Stimulated activated CD8-positive, alpha-beta memory T cell treated with anti-CD3 and anti-CD28 coated beads, Interleukin-12 subunit alpha, Interleukin-12 subunit beta, amount 100 ng/mL, for 4 hours (primary cell): ENCODE results near the gene MTFP1.
"Not testable (repeated sequence)": the region's sequence is repeated elsewhere in the genome, so short reads cannot be mapped to it uniquely, and the experiment has no call there.

Source experiments
- DNase-seq: peaks from one replicate; pipeline ENCODE4 v3.0.0-alpha.2; 2020; ENCODE audit warnings: low read depth

MTFP1 gene, protein sequence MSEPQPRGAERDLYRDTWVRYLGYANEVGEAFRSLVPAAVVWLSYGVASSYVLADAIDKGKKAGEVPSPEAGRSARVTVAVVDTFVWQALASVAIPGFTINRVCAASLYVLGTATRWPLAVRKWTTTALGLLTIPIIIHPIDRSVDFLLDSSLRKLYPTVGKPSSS

DNA sequence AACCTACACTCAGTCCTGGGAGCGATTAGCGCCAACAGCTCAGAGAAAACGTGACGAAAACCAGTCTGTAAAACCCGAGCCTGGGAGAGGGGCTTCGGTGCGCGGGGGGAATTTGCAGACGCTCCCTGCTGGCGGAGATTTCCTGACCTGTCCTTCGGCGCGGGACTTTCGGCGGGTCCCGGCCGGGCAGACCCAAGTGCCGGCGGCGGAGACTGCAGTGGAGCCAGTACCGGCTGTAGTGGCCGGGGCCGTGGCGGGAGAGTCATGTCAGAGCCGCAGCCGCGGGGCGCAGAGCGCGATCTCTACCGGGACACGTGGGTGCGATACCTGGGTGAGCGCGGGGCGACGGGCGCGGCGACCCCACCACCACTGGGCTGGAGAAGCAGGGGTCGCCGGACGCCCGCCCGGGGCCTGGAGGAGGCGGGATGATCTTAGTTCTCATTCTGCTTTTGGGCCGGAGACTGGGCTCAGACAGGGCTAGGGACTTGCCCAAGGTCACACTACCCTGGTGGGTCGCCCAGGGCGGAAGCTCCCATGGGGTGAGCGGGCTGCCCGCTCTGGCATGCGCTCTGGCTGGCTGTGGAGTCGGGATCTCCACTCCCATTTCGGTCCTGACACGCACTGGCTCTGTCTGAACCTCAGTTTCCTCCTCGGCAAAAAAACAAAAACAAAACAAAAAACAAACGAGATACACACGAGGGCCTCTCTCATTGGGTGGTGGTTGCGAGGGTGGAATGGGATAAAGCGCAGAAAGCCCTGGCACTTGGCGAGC is at the start of gene MTFP1:
Gene MTFP1 (plus strand): TSS at position 153 of the 772 bp plus-strand sequence. CDS start 112 bp downstream, at position 265.
- DNase-seq, result peak; percentile 43

DNA sequence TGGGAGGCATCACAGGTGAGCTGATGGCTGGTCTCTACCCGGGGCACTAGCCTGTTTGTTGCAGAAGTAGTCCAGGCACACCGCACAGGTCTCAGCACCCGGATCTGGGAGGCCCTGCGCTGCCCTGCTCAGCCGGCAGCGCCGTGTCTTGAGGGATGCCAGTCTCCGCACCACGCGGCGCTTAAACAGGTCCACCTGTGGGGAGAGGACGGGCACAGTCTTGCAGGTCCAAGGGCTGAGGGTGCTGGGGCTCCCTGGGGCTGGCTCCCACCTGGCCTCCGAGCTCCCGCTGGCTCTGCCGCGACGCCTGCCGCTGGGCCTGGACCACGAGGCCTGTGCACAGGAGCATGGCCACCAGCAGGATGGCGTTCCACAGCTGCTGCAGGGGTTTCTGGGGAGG is 45.6 kb upstream of the MTFP1 start:
- DNase-seq, result no peak

GRCh38 chr22:30381264-30381663 is 44.3 kb upstream of the MTFP1 start:
- no peak for DNase-seq

DNA sequence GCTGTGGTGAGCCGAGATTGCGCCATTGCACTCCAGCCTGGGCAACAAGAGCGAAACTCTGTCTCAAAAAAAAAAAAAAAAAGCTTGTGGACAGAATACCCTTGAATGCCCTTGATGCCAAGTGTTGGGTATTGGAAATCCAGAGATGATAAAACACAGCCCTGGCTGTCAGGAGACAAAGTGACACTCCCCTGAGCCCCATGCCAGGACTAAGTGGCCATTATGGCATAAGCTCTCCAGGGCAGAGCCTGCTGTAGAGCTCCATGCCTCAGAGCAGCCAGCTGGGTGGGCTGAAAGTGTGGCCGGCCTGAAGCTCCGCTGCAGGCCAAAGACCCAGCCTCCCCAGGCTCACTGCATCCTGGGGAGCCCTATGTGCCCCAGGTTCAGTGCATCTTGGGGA is 43.2 kb upstream of the MTFP1 start:
- DNase-seq, result no peak

GRCh38 chr22:30383061-30383460 is 42.5 kb upstream of the MTFP1 start:
- DNase-seq, result no peak

DNA sequence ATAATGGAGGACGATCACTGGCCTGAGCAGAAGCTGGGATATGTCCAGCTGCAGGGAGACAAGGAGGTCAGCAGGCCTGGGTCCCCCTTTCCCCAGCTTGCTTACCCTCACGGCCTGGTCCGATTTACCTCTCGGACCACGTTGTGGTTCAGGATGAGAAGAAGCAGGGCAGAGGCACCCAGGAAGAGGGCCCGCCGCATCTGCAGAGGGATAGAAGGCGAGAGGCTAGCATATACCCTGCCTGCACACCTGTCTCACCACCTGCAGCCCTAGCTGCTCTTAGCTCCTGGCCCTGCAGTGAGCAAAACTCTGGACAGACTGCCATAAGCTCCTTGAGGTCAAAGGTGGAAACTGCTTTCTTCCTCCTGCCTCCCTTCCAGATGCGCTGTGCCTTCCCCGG is 39.6 kb upstream of the MTFP1 start:
- DNase-seq, result no peak

DNA sequence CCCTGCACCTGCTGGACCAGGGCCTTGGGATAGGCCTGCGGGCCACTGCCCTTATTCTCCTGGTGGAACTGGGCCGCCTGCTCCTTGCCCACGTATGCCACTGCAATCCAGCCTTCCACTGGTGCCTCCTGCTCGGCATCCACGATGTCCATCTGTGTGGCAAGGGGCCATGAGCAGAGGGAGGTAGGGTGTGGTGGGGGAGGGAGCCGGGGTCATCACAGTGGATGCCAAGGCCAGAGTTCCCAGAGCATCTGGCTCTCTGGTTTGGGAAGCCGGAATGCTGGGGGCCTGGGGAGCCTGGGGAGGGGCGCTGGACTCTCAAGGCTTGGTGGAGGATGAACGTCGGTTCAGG is 39.0 kb upstream of the MTFP1 start:
- DNase-seq, result no peak

DNA sequence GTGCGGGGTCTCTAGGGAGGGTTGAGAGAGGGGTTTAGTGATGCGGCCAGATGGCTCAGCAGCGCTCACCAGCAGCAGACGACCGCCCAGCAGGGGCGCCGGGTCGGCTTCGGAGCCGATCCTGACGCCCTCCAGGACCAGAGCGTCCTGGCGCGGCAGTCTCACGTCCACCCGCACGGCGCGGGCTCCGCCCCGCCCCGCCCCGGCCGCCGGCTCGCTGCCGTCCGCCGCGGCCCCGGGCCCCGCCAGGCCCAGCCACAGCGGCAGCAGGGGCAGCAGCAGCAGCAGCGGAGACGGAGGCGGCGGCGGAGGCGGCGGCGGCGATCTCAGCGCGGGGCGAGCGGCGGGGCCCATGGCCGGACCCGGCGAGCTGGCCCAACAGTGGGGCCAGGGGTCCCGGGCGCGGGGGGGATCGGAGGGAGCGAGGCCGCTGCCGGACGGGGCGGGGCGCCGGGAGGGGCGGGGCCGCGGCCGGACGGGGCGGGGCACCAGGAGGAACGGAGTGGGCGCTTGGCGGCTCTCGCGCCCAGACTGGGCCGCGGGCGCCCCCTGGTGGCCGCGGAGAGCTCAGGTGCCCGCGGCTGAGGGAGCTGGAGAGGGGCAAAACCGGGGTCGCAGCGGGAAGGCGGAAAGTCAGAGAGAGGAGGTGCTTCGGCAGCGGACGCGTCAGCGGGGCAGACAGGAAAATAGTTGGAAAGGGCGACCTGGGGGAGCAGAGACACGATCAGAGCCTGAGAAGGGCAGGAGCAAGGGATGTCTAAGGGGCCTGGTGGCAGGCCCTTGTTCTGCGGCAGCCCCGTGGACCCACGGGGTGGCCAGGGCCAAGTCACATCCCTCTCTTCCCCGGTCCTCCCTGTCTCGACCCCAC is 38.4 kb upstream of the MTFP1 start, which contains the start of gene RNF215:
Gene RNF215 (minus strand): TSS at position 452 of the 868 bp plus-strand sequence. CDS start 98 bp downstream, at position 354.
- DNase-seq, result peak; percentile 73

DNA sequence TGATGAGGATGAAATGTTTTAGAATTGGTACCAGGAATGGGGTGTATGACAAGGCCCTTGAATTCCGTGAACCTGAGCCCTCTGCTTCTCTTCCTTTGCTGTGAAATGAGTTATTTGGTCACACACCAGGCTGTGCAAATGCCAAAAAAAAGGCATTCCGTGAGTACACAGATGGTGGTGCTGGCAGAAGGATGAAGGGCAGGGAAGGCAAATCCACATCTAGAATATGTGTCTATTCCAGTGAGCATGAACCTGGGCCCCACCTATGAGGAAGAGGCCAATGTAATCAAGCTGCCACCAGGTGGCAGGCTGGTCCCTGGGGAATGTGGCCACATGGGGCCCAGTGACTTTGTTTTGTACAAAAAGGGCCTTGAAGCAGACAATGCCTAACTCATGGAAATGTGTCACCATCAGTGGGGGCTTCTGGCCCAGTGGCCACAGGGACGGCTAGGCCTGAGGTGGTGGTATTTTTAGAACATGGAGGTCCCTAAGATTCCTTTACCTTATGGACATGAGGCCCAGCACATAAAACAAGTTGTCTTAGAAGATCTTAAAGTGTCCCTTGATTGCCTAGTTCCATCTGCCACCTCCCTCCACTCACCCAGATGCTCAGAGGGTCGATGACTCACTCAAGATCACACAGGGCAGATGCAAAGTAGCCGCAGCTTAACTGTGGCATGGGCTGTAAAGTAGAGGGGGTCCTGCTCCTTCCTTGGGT is 34.4 kb upstream of the MTFP1 start:
- peak; percentile 60 for DNase-seq

DNA sequence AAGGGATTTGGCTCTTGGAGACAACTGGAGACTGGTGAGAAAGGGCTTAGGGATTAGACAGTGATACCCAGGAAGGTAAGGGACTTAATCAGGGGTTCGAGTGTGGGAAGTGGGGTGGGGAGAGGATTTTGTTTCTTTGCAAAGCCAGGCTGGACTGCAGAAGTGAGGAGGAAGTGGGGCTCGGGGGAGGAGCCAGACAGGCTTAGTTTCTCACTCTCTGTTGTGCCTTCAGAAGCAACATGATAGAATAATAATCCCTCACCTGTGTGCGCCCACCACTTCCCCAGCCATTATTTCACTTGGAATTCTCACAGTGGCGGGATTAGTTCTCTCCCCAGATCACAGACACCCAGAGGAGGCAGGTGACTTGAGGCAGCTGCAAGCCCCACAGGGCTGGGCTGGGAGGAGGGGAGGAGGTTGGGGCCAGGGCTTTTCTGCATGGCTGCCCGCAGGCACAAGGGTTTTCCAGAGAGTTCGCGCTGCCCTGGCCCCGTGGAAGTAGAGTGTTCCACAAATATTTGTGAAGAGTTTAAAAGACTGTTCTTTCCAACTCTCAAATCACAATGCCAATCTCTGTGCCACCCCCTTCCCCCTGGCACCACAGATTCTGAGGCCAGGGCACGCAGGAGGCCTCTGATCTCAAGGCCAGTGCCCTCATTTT is 32.8 kb upstream of the MTFP1 start:
- no peak for DNase-seq

DNA sequence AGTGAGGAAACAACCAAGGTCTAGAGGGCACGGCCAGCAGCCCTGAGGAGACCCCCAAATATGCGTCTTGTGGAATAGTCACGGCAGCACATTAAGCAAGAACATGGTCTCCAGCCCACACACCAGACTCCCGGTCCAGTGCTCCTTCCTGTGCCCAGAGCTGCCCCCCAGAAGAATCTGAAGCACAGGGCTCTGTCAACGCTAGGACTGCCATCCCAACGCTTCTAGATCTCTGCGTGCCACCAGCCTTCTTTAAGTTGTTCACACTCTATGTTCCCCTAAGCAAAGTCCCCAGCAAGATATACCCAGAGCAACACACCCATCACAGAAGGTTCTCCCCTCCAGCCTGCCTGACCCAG is 32.3 kb upstream of the MTFP1 start:
- no peak for DNase-seq

DNA sequence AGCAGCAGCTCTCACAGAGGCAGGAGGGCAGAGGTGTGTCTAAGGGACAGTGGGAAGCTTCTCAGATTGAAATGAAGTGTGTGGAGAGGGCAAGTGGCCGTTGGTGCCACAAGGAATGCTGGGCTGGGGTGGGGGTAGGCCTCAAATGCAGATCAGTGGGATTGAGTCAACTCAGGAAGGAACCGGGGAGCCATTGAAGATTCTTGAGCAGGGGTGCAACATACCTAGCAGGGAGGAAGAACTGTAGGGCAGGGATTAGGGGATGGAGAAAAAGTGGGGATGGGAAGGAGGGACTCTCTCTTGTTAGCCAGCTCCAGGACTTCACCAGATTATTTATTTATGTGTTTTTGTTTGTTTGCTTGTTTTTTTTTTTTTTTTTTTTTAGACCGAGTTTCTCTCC is 31.7 kb upstream of the MTFP1 start:
- no peak for DNase-seq

DNA sequence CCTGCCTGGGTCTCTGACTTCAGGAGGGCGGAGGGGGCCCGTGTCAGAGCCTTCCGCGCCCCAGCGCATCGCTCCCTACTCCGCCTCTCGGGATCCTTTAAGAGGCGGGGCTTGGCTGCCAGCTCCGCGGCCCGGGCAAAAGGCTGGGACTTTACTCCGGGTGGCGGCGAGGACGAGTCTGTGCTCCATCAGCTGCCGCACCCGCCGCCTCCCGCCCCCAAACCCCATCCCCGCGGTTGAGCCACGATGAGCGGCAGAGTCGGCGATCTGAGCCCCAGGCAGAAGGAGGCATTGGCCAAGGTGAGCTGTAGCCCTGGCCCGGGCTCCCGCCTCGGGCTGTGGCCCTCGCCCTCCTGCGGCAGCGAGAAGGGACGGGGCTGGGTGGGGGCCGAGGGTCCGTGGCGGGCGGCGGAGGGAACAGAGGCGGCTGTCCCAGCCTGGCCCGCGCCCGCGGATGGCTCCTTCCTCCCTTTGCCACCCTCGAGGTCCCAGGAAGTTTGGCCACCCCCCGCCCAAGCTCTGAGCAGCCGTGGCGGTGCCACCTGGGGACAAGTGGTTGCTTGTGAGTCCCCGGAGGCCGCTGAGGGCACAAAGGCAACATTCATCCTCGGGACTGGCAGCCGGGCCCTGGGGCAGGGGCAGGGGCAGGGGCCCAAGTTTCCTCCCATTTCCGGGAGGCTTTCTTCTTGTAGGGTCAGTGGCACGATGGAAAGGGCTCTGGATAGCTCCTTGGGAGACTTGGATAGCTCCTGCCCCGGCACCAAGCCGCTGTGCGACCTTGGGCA is 28.5 kb upstream of the MTFP1 start, which contains the start of gene SEC14L2:
Gene SEC14L2 (plus strand): TSS at position 148 of the 785 bp plus-strand sequence. CDS start 99 bp downstream, at position 247.
- peak; percentile 24 for DNase-seq

- DNase-seq, result no peak
These were observed 27.6 kb upstream of the MTFP1 start for GRCh38 chr22:30397656-30398635.

DNA sequence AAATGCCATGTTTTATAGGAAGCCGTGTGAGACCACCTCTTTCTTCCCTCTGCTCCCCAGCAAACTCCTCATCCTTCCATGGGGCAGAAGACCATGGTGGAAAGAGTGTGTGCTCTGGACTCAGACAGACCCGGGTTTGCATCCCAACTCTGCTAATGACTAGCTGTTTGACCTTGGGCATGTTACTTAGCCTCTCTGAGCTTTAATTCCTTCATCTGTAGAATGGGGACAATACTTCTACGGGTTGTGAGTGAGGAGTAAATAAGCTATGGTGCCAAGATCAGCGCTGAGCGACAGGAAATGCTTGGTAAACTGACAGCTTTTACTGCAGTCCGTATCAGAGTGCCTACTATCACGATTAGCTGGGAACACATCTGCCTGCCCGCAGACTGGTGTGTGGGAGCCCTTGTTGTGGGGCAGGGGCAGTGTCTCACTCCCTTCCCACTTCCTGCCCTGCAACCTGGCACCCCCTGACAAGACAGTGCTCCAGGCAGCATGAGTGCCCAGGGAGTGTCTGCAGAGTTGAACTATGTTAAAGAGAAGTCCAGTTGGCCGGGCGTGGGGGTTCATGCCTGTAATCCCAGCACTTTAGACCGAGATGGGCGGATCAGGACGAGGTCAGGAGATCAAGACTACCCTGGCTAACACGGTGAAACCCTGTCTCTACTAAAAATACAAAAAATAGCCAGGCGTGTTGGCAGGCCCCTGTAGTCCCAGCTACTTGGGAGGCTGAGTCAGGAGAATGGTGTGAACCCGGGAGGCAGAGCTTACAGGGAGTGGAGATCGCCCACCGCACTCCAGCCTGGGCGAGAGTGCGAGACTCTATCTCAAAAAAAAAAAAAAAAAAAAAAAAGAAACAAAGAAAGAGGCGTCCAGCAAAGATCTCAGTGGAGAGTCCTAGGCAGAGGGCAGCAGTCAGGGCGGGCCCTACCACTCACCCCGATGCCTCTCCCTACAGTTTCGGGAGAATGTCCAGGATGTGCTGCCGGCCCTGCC is 26.6 kb upstream of the MTFP1 start:
- DNase-seq, result no peak

- no peak for DNase-seq
These were observed 25.9 kb upstream of the MTFP1 start for GRCh38 chr22:30399718-30400117.

- no peak for DNase-seq
These were observed 25.4 kb upstream of the MTFP1 start for GRCh38 chr22:30400159-30400558.

GRCh38 chr22:30401024-30401423 is 24.5 kb upstream of the MTFP1 start:
- not testable (repeated sequence) for DNase-seq
